Measurements from ENCODE around the gene ASCC3.

The ASCC3 gene

DNA sequence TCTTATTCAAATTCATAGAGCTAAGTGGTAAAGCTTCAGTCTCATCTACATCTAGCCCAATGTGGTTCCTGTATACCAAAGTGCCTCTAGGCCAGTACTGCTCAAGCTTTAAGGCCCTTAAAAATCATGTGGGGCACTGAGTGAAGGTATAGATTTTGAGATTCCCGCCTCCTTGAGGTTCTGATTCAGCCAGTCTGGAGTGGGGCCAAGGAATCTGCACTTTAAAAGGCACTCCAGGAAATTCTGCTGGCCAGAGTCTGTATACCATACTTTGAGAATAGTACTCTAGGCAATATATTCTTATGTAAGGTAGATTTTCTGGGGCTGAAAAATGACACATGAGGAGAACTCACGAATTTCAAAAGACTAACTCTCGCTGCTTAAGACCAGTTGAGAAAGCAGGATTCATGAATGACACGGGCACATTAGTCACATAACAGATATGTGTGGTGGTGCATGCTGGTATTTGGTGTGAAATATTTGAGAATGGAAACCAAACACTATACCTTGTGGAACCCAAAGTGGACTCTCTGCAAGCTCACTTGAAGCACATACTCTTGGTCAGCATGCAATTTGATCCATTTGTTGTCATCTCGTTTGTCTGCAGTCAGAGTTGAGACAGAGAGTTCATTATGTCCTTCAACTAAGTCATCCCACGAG is 368.8 kb downstream of the ASCC3 start:
- Mint-ChIP-seq H3K4me1 (no peaks in the 10 kb centered on the region), H3K4me3 (no peak overlapping the region), H3K9me3 (no peaks in the 10 kb centered on the region), H3K27me3 (ENCODE audit: low read depth) (no peaks in the 10 kb centered on the region), H3K36me3 (ENCODE audit: low read depth) (peaks cover 46% of the 10 kb centered on the region), H3K27ac (no peak overlapping the region)
- TF ChIP-seq CTCF (IDR thresholded peaks at IDR 0.05; ENCODE audit: unreplicated experiment in 3 of 3) = no peak

GRCh38 chr6:100509101-100509500 is 372.0 kb downstream of the ASCC3 start:
- no peaks in the 10 kb centered on the region for H3K9me3 Mint-ChIP-seq
- no peaks in the 10 kb centered on the region for H3K4me1 Mint-ChIP-seq
- no peak for TF ChIP-seq CTCF (IDR thresholded peaks at IDR 0.05; ENCODE audit: unreplicated experiment in 3 of 3)
- H3K27ac Mint-ChIP-seq = no peak overlapping the region
- no peak overlapping the region for H3K4me3 Mint-ChIP-seq
- H3K36me3 Mint-ChIP-seq (ENCODE audit: low read depth) = peaks cover 38% of the 10 kb centered on the region
- H3K27me3 Mint-ChIP-seq (ENCODE audit: low read depth) = no peaks in the 10 kb centered on the region

GRCh38 chr6:100506651-100507050 is 374.5 kb downstream of the ASCC3 start:
- no peak for TF ChIP-seq CTCF (IDR thresholded peaks at IDR 0.05; ENCODE audit: unreplicated experiment in 3 of 3)
- H3K4me1 Mint-ChIP-seq = no peaks in the 10 kb centered on the region
- H3K36me3 Mint-ChIP-seq (ENCODE audit: low read depth) = peaks cover 27% of the 10 kb centered on the region
- H3K4me3 Mint-ChIP-seq = no peak overlapping the region
- H3K9me3 Mint-ChIP-seq = no peaks in the 10 kb centered on the region
- H3K27me3 Mint-ChIP-seq (ENCODE audit: low read depth) = no peaks in the 10 kb centered on the region
- H3K27ac Mint-ChIP-seq = no peak overlapping the region

- H3K4me3 Mint-ChIP-seq = no peak overlapping the region
Observed at GRCh38 chr6:100504786-100505737, 376.1 kb downstream of the ASCC3 start.

GRCh38 chr6:100503043-100503705 is 378.0 kb downstream of the ASCC3 start:
- no peak for TF ChIP-seq CTCF (IDR thresholded peaks at IDR 0.05; ENCODE audit: unreplicated experiment in 3 of 3)
- Mint-ChIP-seq H3K36me3 (ENCODE audit: low read depth) (peaks cover 3% of the 10 kb centered on the region), H3K27ac (no peak overlapping the region), H3K9me3 (peaks cover 9% of the 10 kb centered on the region), H3K4me1 (no peaks in the 10 kb centered on the region), H3K27me3 (ENCODE audit: low read depth) (no peaks in the 10 kb centered on the region), H3K4me3 (no peak overlapping the region)

More at GRCh38 chr6:100504786-100505737, 376.1 kb downstream of the ASCC3 start:
- no peak for TF ChIP-seq CTCF (IDR thresholded peaks at IDR 0.05; ENCODE audit: unreplicated experiment in 3 of 3)
- H3K36me3 Mint-ChIP-seq (ENCODE audit: low read depth) = peaks cover 15% of the 10 kb centered on the region
- H3K4me1 Mint-ChIP-seq = no peaks in the 10 kb centered on the region
- no peak overlapping the region for H3K27ac Mint-ChIP-seq
- H3K27me3 Mint-ChIP-seq (ENCODE audit: low read depth) = no peaks in the 10 kb centered on the region
- no peaks in the 10 kb centered on the region for H3K9me3 Mint-ChIP-seq
